CD14-positive monocyte (primary cell): ENCODE measurements around the gene AKR1D1. TPM values are rescaled to one million over a fixed set of nuclear protein-coding genes. Genes with fewer than 3 reads are reported as not detected.

Experiments
- DNase-seq, 3 donors: peaks; one replicate each; pipeline ENCODE4 v3.0.0-alpha.2; 2011 to 2022
- H2AFZ ChIP-seq: 2 replicates; pipeline ENCODE4 v1.6.0; 2012; ENCODE audit warnings: mild to moderate bottlenecking, low read depth, low read length, inconsistent platforms; ENCODE audit not compliant: insufficient read depth, poor library complexity, severe bottlenecking
- H3K27ac ChIP-seq, 2 donors: 1 replicate in 1 of 2; 2 replicates in 1 of 2; pipeline ENCODE4 v1.5.1; 2012 to 2013; ENCODE audit warnings: low read length in 2 of 2, control low read depth in 1 of 2, inconsistent platforms in 1 of 2, low read depth in 1 of 2, mild to moderate bottlenecking in 1 of 2
- H3K27me3 ChIP-seq, 2 donors: one replicate each; pipeline versions ENCODE4 v1.6.0 to v1.6.1; 2011 to 2013; ENCODE audit warnings: low read length in 2 of 2; ENCODE audit not compliant: control insufficient read depth in 2 of 2, insufficient read depth in 2 of 2
- H3K36me3 ChIP-seq, 2 donors: replicated peaks in 1 of 2; 1 replicate in 1 of 2; 2 replicates in 1 of 2; pipeline versions ENCODE4 v1.5.1 to v1.6.1; 2012 to 2013; ENCODE audit warnings: low read length in 2 of 2, control low read depth in 1 of 2, inconsistent platforms in 1 of 2, mild to moderate bottlenecking in 1 of 2; ENCODE audit not compliant: insufficient read depth in 2 of 2, control insufficient read depth in 1 of 2
- H3K4me1 ChIP-seq, 2 donors: 1 replicate in 1 of 2; 2 replicates in 1 of 2; pipeline versions ENCODE4 v1.5.1 to v1.6.1; 2012 to 2013; ENCODE audit warnings: low read length in 2 of 2, control low read depth in 1 of 2, inconsistent platforms in 1 of 2, mild to moderate bottlenecking in 1 of 2, moderate library complexity in 1 of 2; ENCODE audit not compliant: insufficient read depth in 2 of 2, control insufficient read depth in 1 of 2
- H3K4me2 ChIP-seq: replicated peaks from 2 replicates; pipeline ENCODE3; 2012; ENCODE audit warnings: low read length, moderate library complexity, mild to moderate bottlenecking; ENCODE audit not compliant: poor library complexity, severe bottlenecking; ENCODE audit errors: extremely low read depth
- H3K4me3 ChIP-seq, 3 experiments: fragments of 200-600 bp in 1 of 3; sonication (generic) in 1 of 3; replicated peaks in 1 of 3; 1 replicate in 2 of 3; 2 replicates in 1 of 3; pipeline ENCODE4 v1.5.1; 2011 to 2013; ENCODE audit warnings: low read length in 3 of 3, mild to moderate bottlenecking in 3 of 3, control low read depth in 2 of 3, low read depth in 2 of 3, inconsistent platforms in 1 of 3, moderate library complexity in 1 of 3
- H3K79me2 ChIP-seq: 2 replicates; pipeline ENCODE4 v1.6.0; 2012; ENCODE audit warnings: mild to moderate bottlenecking, control low read depth, inconsistent platforms, low read length, moderate library complexity; ENCODE audit not compliant: insufficient read depth
- H3K9ac ChIP-seq: 2 replicates; pipeline ENCODE4 v1.6.0; 2017; ENCODE audit warnings: low read length, mild to moderate bottlenecking; ENCODE audit not compliant: insufficient read depth, poor library complexity, severe bottlenecking
- H3K9me3 ChIP-seq, 2 donors: replicated peaks in 1 of 2; 1 replicate in 1 of 2; 2 replicates in 1 of 2; pipeline versions ENCODE4 v1.5.1 to v1.6.1; 2012 to 2013; ENCODE audit warnings: low read length in 2 of 2, control low read depth in 1 of 2; ENCODE audit not compliant: control insufficient read depth in 1 of 2, insufficient read depth in 1 of 2
- H4K20me1 ChIP-seq: 2 replicates; pipeline ENCODE4 v1.6.0; 2012; ENCODE audit warnings: mild to moderate bottlenecking, low read length, control low read depth, moderate library complexity; ENCODE audit not compliant: insufficient read depth
- H3K27ac Mint-ChIP-seq, 7 donors: one replicate each; pipeline ENCODE4 v1.8.0; 2020; ENCODE audit warnings: mild to moderate bottlenecking in 7 of 7, mixed read lengths in 7 of 7, moderate library complexity in 6 of 7, inconsistent platforms in 2 of 7
- H3K27me3 Mint-ChIP-seq, 3 donors: one replicate each; pipeline ENCODE4 v1.8.0; 2021 to 2022; ENCODE audit warnings: low read depth in 3 of 3, mild to moderate bottlenecking in 3 of 3, mixed read lengths in 3 of 3, moderate library complexity in 3 of 3, inconsistent platforms in 1 of 3
- H3K36me3 Mint-ChIP-seq, 2 donors: one replicate each; pipeline ENCODE4 v1.8.0; 2020; ENCODE audit warnings: mixed read lengths in 2 of 2, inconsistent platforms in 1 of 2, mild to moderate bottlenecking in 1 of 2
- H3K4me1 Mint-ChIP-seq: one replicate; pipeline ENCODE4 v1.8.0; 2020; ENCODE audit warnings: mild to moderate bottlenecking, mixed read lengths
- H3K4me3 Mint-ChIP-seq, 2 donors: one replicate each; pipeline ENCODE4 v1.8.0; 2020; ENCODE audit warnings: mild to moderate bottlenecking in 2 of 2, mixed read lengths in 2 of 2, moderate library complexity in 1 of 2
- H3K9me3 Mint-ChIP-seq, 7 donors: one replicate each; pipeline ENCODE4 v1.8.0; 2020 to 2022; ENCODE audit warnings: mixed read lengths in 7 of 7, mild to moderate bottlenecking in 6 of 7, moderate library complexity in 6 of 7, inconsistent platforms in 2 of 7
- WGBS: methylation state at CpG from one replicate; pipeline ENCODE4 v1.1.5; 2013; ENCODE audit warnings: missing lambda C conversion rate; ENCODE audit not compliant: insufficient coverage; 5-methylcytosine and 5-hydroxymethylcytosine counted together
- intact Hi-C, 2 donors: fragments of 100-400 bp; cut with micrococcal nuclease; formaldehyde crosslinking; loops; one replicate each; pipeline versions ENCODE4 v1.15.0 to v1.15.1; 2023
- polyA plus RNA-seq, 3 donors: library from polyadenylated mRNA; depleted of rRNA in 1 of 3; unstranded in 2 of 3; stranded (reverse) in 1 of 3; fragments of 300-500 nt in 2 of 3; fragments of >200 nt in 1 of 3; fragmentation: Illumina TruSeq in 2 of 3; gene quantifications; 1 replicate in 2 of 3; 2 replicates in 1 of 3; pipeline ENCODE4 v1.2.3, GENCODE V29; 2012 to 2021
- TF ChIP-seq, protein P1 (sequence below): fragments of 200-600 bp; IDR thresholded peaks from one replicate; pipeline ENCODE4 v1.8.0; 2022; ENCODE audit warnings: antibody characterized with exemption, mild to moderate bottlenecking

AKR1D1 gene
- polyA plus RNA-seq, 3 donors, result not detected

DNA sequence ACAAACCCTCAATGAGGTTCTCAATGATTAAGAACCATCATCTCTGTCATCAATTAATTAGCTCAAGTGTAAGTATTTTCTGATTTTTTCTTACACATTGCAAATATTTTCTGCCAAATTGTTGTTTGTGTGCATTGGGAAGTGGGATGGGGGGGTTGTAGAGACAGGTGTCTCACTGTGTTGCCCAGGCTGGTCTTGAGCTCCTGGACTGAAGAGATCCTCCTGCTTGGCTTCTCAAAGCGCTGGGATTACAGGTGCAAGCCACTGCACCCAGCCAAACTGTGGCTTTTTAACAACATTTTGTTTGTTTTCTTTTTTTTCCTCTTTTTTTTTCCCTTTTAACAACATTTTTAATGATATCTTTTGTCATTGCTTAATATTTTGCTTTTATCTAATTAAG is 87.5 kb downstream of the AKR1D1 start:
- TF ChIP-seq, protein P1, sequence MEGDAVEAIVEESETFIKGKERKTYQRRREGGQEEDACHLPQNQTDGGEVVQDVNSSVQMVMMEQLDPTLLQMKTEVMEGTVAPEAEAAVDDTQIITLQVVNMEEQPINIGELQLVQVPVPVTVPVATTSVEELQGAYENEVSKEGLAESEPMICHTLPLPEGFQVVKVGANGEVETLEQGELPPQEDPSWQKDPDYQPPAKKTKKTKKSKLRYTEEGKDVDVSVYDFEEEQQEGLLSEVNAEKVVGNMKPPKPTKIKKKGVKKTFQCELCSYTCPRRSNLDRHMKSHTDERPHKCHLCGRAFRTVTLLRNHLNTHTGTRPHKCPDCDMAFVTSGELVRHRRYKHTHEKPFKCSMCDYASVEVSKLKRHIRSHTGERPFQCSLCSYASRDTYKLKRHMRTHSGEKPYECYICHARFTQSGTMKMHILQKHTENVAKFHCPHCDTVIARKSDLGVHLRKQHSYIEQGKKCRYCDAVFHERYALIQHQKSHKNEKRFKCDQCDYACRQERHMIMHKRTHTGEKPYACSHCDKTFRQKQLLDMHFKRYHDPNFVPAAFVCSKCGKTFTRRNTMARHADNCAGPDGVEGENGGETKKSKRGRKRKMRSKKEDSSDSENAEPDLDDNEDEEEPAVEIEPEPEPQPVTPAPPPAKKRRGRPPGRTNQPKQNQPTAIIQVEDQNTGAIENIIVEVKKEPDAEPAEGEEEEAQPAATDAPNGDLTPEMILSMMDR, result no peak
- H3K36me3 ChIP-seq, result peaks cover 0 to 9% of the 10 kb centered on the region in 2 donors
- peaks cover 20 to 22% of the 10 kb centered on the region in 2 donors for H3K9me3 ChIP-seq
- H3K27ac ChIP-seq, result no peak overlapping the region
- Mint-ChIP-seq H3K36me3 (peaks cover 0 to 6% of the 10 kb centered on the region in 2 donors), H3K27ac (no peak overlapping the region), H3K4me3 (no peak overlapping the region), H3K27me3 (no peaks in the 10 kb centered on the region), H3K9me3 (peaks cover 11 to 37% (median 26%) of the 10 kb centered on the region in 7 donors), H3K4me1 (no peaks in the 10 kb centered on the region)
- no peaks in the 10 kb centered on the region for H3K27me3 ChIP-seq
- H3K4me1 ChIP-seq, result no peaks in the 10 kb centered on the region
- intact Hi-C loops, result loop anchor here (2.0 to 5.0 kb wide), 2 partner anchors 573 to 574 kb away; no protein-coding TSS in a partner anchor
- no peak overlapping the region for H3K9ac ChIP-seq
- no peak for DNase-seq
- no peaks in the 10 kb centered on the region for H3K79me2 ChIP-seq
- no peak overlapping the region for H3K4me3 ChIP-seq
- no peak overlapping the region for H2AFZ ChIP-seq
- no peaks in the 10 kb centered on the region for H4K20me1 ChIP-seq
- WGBS, result no CpG with 5 or more reads among the region's 1 CpG
- no peak overlapping the region for H3K4me2 ChIP-seq

DNA sequence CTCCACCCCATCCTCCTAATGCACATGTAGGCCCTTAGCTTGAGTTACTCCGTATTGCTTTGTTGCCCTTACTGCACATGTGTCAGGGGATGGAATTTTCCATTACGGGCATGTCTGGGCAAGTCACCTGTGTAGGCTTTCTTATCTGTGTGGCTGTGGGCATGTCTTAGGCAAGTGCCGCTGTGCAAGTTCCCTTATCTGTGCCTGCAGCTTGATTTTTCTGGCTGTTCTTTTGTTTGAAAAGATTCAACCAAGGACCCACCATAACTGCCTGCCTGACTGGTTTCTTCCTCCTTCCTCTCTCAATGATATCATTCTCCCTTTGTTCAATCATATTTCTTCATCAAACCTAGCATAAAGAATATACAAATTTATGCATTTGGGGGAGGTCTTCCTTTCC is 88.5 kb downstream of the AKR1D1 start:
- H3K4me1 ChIP-seq, result no peaks in the 10 kb centered on the region
- TF ChIP-seq, protein P1, result no peak
- H3K27ac ChIP-seq, result no peak overlapping the region
- no peaks in the 10 kb centered on the region for H4K20me1 ChIP-seq
- no peak overlapping the region for H3K9ac ChIP-seq
- Mint-ChIP-seq H3K36me3 (peaks cover 0 to 6% of the 10 kb centered on the region in 2 donors), H3K9me3 (peaks cover 11 to 37% (median 26%) of the 10 kb centered on the region in 7 donors), H3K27me3 (peaks cover 0 to 1% (median 0%) of the 10 kb centered on the region in 3 donors), H3K4me1 (no peaks in the 10 kb centered on the region), H3K27ac (no peak overlapping the region), H3K4me3 (no peak overlapping the region)
- intact Hi-C loops, result loop anchor here in 1 of 2 donors (5.0 kb wide), 1 partner anchor 572 kb away; no protein-coding TSS in a partner anchor
- H3K4me2 ChIP-seq, result no peak overlapping the region
- no peak overlapping the region for H2AFZ ChIP-seq
- H3K27me3 ChIP-seq, result no peaks in the 10 kb centered on the region
- no peaks in the 10 kb centered on the region for H3K79me2 ChIP-seq
- no peak for DNase-seq
- H3K4me3 ChIP-seq, result peak overlapping the region in 1 of 3 experiments; percentile 24
- WGBS, result no CpG with 5 or more reads among the region's 3 CpGs
- H3K36me3 ChIP-seq, result peaks cover 0 to 9% of the 10 kb centered on the region in 2 donors
- peaks cover 20 to 22% of the 10 kb centered on the region in 2 donors for H3K9me3 ChIP-seq
